ELF-1 (cell line): ENCODE measurements around the gene PPIE.

Experiments
- DNase-seq: peaks from one replicate; pipeline ENCODE4 v3.0.0-alpha.2; 2016; ENCODE audit warnings: low read depth, low spot score

The PPIE gene

GRCh38 chr1:39738622-39739366 lies at the start of gene PPIE:
Gene PPIE, plus strand, starts transcription at chr1:39738882. Its CDS starts 19 bp downstream, at chr1:39738901.
- DNase-seq = peak; percentile 85

GRCh38 chr1:39689214-39689613 lies 49.5 kb upstream of the PPIE start:
- DNase-seq = no peak

- no peak for DNase-seq
Measured at GRCh38 chr1:39689635-39690034, 49.0 kb upstream of the PPIE start.

- DNase-seq = no peak
Measured at GRCh38 chr1:39690225-39690624, 48.5 kb upstream of the PPIE start.

GRCh38 chr1:39690794-39691382 lies 47.8 kb upstream of the PPIE start:
- no peak for DNase-seq

GRCh38 chr1:39691383-39692151 lies 47.1 kb upstream of the PPIE start, which contains the start of gene HPCAL4:
Gene HPCAL4, minus strand, starts transcription at chr1:39691433. Its CDS starts 6,830 bp downstream, at chr1:39684603.
- DNase-seq = peak; percentile 94

- peak; percentile 22 for DNase-seq
Measured at GRCh38 chr1:39692152-39693074, 46.3 kb upstream of the PPIE start.

DNA sequence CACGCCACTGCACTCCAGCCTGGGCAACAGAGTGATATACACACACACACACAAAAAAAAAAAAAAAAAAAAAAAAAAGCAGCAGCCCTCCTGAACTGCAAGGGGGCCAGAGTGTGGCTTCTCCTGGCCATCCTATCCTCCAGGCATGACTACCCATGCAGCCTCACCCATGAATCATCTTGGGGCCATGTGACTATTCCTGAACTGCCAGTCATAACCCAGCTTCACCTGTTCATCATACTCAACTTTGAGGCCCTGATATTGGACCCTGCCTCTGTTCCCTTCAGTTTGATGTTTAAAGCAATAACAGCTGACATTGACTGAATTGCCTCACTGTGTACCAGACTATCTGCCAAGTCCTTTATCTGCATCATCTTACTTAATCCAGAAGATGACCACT lies 44.7 kb upstream of the PPIE start:
- no peak for DNase-seq

DNA sequence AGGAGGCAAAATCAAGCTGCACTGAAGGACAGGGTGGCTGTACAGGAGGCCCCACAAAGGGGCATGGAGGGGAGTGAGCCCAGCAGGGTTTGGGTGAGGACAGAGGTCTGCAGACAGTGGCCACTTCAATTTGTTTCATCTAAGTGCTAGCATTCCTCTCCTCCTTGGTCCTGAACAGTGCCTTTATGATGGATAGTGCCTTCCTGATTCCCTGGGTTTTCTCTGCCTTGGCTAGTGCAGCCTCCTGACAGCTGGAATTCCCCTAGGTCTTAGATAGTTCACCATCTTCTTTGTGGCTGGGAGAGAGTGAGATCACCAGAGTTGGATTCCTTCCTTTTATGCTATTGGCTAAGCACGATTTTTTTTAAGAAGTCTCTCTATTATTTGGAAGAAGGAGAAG lies 43.7 kb upstream of the PPIE start:
- DNase-seq = peak; percentile 9

GRCh38 chr1:39696448-39696847 lies 42.2 kb upstream of the PPIE start:
- DNase-seq = no peak

DNA sequence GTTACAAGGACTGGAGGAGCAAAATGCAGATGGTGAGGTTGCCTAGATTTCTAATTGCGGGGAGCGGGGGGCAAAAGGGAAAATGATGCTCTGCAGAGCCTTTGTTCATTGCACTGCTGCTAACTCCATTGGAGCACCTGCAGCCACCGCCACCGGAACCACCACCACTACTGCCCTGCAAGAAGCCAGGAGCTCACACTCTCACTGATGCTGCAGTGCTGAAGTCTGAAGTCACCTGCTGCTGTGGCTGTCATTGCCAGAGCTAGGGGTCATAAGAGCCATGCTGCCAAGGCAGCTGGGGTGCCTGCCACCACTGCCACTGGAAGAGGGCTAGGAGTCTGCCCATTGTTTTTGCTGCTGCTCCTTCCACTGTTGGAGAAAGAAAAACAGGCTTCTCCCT lies 40.1 kb upstream of the PPIE start:
- no peak for DNase-seq

DNA sequence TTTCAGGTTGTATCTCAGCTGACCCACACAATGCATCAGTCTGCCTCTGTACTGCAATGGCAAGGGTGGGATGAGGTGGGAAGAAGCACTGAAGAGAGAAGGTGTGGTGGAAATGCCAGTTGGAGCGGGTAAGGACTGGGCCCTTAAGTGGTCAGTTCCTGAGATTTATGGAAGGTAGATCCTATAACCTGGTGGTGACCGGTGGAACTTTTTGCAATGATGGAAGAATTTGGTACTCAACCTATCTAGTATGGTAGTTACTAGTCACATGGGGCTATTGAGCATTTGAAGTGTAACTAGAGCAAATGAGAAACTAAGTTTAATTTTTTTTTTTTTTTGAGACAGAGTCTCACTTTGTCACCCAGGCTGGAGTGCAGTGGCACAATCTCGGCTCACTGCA lies 39.3 kb upstream of the PPIE start:
- no peak for DNase-seq

- DNase-seq = no peak
Measured at GRCh38 chr1:39700348-39700747, 38.3 kb upstream of the PPIE start.

DNA sequence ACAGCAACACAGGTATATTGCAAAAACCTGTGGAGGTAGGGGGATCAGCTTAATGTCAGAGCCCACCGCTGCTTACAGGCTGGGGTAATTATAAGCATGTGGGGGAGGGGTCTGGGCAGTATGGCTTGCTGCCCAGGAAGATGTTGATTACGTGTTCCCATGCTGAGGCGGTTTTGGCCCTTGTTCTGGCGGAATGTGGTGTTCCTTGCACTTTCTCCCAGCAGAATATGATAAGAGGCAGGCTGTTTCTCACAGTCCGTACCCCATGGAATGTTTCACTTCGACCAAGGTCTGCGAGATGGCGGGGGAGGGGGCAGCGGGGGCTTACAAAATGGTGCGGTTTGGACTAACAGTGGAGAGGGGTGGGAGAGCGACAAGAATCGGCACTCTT lies 37.6 kb upstream of the PPIE start:
- DNase-seq = peak; percentile 32

DNA sequence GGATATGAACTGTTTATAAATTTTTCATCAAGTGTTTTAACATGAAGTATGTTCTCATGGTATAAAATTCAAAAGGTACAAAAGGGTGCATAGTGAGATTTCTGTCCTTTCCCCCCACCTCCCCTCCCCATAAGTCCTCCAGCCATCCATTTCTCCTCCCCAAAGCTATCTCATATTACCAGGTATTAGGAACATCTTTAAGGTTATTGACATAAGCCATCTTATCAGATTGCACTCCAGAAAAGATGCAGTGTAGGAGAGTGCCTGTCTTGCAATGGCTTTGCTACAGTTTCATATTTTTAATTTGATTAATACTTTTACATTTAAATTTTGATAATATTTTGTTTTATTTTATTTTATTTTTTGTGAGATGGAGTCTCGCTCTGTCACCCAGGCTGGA lies 33.9 kb upstream of the PPIE start:
- no peak for DNase-seq

DNA sequence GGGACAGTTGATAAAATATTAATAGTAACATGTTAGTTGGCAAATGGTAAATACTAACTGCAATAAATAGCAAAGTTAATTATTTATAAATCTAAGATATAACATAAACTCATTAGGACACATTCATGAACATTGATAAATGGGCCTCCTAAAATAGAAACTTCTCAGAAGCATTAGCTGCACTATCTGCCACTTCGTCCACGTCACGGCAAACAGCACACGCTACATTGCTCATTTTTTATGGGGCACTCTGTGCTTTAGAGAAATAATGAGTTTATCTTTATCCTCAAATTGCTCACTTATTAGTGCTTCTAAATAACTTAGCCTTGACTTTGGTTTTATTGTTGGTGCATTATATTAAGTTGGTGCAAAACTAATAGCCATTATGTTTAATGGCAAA lies 31.2 kb upstream of the PPIE start:
- DNase-seq = no peak

- peak; percentile 71 for DNase-seq
Measured at GRCh38 chr1:39711104-39711965, 27.3 kb upstream of the PPIE start.

GRCh38 chr1:39711966-39712340 lies 26.7 kb upstream of the PPIE start:
- DNase-seq = peak; percentile 89

- no peak for DNase-seq
Measured at GRCh38 chr1:39713557-39713956, 25.1 kb upstream of the PPIE start.

- DNase-seq = no peak
Measured at GRCh38 chr1:39717809-39718208, 20.9 kb upstream of the PPIE start.
